HEK293 (cell line): ENCODE measurements around the gene CUTC.

ENCODE experiments used
- CTCF ChIA-PET: fragments of 350-600 bp; formaldehyde crosslinking; extraction: SDS; loops from one replicate; lab custom pipeline; 2021; ENCODE audit warnings: antibody characterized with exemption; lab: Yijun Ruan, JAX
- POLR2A ChIA-PET: fragments of 300-600 bp; formaldehyde crosslinking; extraction: SDS; loops from one replicate; lab custom pipeline; 2020; ENCODE audit warnings: antibody characterized with exemption, inconsistent platforms; lab: Yijun Ruan, JAX
- H3K27ac ChIP-seq: fragments of 200-500 bp; sonication (Bioruptor generic); 2 replicates; pipeline ENCODE4 v1.5.1; 2014; ENCODE audit warnings: low read depth, low read length, control low read depth, inconsistent platforms; ENCODE audit errors: extremely low read depth
- H3K36me3 ChIP-seq, 2 experiments: fragments of 200-500 bp in 1 of 2; sonication (Bioruptor generic) in 1 of 2; 1 replicate in 1 of 2; 2 replicates in 1 of 2; pipeline ENCODE4 v1.5.1; 2014 to 2017; ENCODE audit warnings: inconsistent platforms in 2 of 2, low read length in 2 of 2; ENCODE audit not compliant: control insufficient read depth in 2 of 2, insufficient read depth in 1 of 2
- H3K4me1 ChIP-seq: fragments of 200-500 bp; sonication (Bioruptor generic); 2 replicates; pipeline ENCODE4 v1.5.1; 2014; ENCODE audit warnings: mild to moderate bottlenecking, low read length, inconsistent platforms; ENCODE audit not compliant: control insufficient read depth, insufficient read depth
- H3K4me3 ChIP-seq: 2 replicates; pipeline ENCODE4 v1.5.1; 2011; ENCODE audit warnings: low read depth, mild to moderate bottlenecking, control low read depth, low read length, moderate library complexity
- H3K9me3 ChIP-seq: fragments of 200-500 bp; sonication (Bioruptor generic); 2 replicates; pipeline ENCODE4 v1.5.1; 2014; ENCODE audit warnings: low read depth, low read length, inconsistent platforms; ENCODE audit not compliant: control insufficient read depth, insufficient read depth
- CTCF ChIP-seq: fragments of 450-650 bp; formaldehyde crosslinking; IDR thresholded peaks from 2 replicates; pipeline ENCODE4 v1.5.1; 2016; ENCODE audit warnings: missing biosample characterization, missing genetic modification characterization
- GFI1B ChIP-seq: fragments of 450-650 bp; formaldehyde crosslinking; IDR thresholded peaks from 2 replicates; pipeline ENCODE4 v1.5.1; 2016; ENCODE audit warnings: missing biosample characterization, missing genetic modification characterization
- HOXA7 ChIP-seq: sonication (generic); formaldehyde crosslinking; IDR thresholded peaks from 2 replicates; pipeline ENCODE4 v1.8.1; 2022; ENCODE audit warnings: missing genetic modification reagents, borderline replicate concordance
- IKZF3 ChIP-seq: fragments of 450-650 bp; IDR thresholded peaks from 2 replicates; pipeline ENCODE4 v1.5.0; 2018; ENCODE audit warnings: missing biosample characterization, mild to moderate bottlenecking, missing genetic modification characterization, moderate library complexity
- PRDM4 ChIP-seq: fragments of 450-650 bp; formaldehyde crosslinking; IDR thresholded peaks from 2 replicates; pipeline ENCODE4 v1.5.1; 2017; ENCODE audit warnings: missing biosample characterization, missing genetic modification characterization
- YY2 ChIP-seq: fragments of 450-650 bp; formaldehyde crosslinking; IDR thresholded peaks from 2 replicates; pipeline ENCODE4 v1.5.1; 2016; ENCODE audit warnings: missing biosample characterization, missing genetic modification characterization
- ZBTB6 ChIP-seq: fragments of 450-650 bp; formaldehyde crosslinking; IDR thresholded peaks from 2 replicates; pipeline ENCODE4 v1.5.1; 2017; ENCODE audit warnings: missing biosample characterization, missing genetic modification characterization
- ZBTB8A ChIP-seq: fragments of 450-650 bp; formaldehyde crosslinking; IDR thresholded peaks from 2 replicates; pipeline ENCODE4 v1.5.1; 2016; ENCODE audit warnings: missing biosample characterization, missing genetic modification characterization
- ZNF133 ChIP-seq: fragments of 450-650 bp; formaldehyde crosslinking; IDR thresholded peaks from 2 replicates; pipeline ENCODE4 v1.5.1; 2016; ENCODE audit warnings: missing biosample characterization, missing genetic modification characterization
- ZNF211 ChIP-seq: fragments of 450-650 bp; formaldehyde crosslinking; IDR thresholded peaks from 2 replicates; pipeline ENCODE4 v1.5.1; 2016; ENCODE audit warnings: low read depth, missing biosample characterization, missing genetic modification characterization
- ZNF23 ChIP-seq: fragments of 450-650 bp; formaldehyde crosslinking; IDR thresholded peaks from 2 replicates; pipeline ENCODE4 v1.5.1; 2016; ENCODE audit warnings: missing biosample characterization, missing genetic modification characterization, borderline replicate concordance
- ZNF24 ChIP-seq: fragments of 450-650 bp; formaldehyde crosslinking; IDR thresholded peaks from 2 replicates; pipeline ENCODE4 v1.5.1; 2016; ENCODE audit warnings: missing biosample characterization, missing genetic modification characterization
- ZNF311 ChIP-seq: fragments of 450-650 bp; formaldehyde crosslinking; IDR thresholded peaks from 2 replicates; pipeline ENCODE4 v1.5.1; 2017; ENCODE audit warnings: missing biosample characterization, missing genetic modification characterization, borderline replicate concordance
- ZNF416 ChIP-seq: fragments of 450-650 bp; formaldehyde crosslinking; IDR thresholded peaks from 2 replicates; pipeline ENCODE4 v1.5.1; 2016; ENCODE audit warnings: missing biosample characterization, missing genetic modification characterization
- ZNF426 ChIP-seq: fragments of 450-650 bp; formaldehyde crosslinking; IDR thresholded peaks from 2 replicates; pipeline ENCODE4 v1.5.1; 2017; ENCODE audit warnings: missing biosample characterization, missing genetic modification characterization, mild to moderate bottlenecking, inconsistent platforms, moderate library complexity
- ZNF473 ChIP-seq: fragments of 450-650 bp; formaldehyde crosslinking; IDR thresholded peaks from 2 replicates; pipeline ENCODE4 v1.5.1; 2017; ENCODE audit warnings: missing biosample characterization, missing genetic modification characterization
- ZNF510 ChIP-seq: fragments of 450-650 bp; formaldehyde crosslinking; IDR thresholded peaks from 2 replicates; pipeline ENCODE4 v1.5.1; 2018; ENCODE audit warnings: mild to moderate bottlenecking, missing genetic modification characterization, missing biosample characterization; ENCODE audit not compliant: insufficient replicate concordance
- ZNF626 ChIP-seq: fragments of 450-650 bp; sonication (Bioruptor Pico); formaldehyde crosslinking; IDR thresholded peaks from 2 replicates; pipeline ENCODE4 v1.5.1; 2018; ENCODE audit warnings: missing biosample characterization, missing genetic modification characterization, inconsistent platforms
- ZNF701 ChIP-seq: fragments of 450-650 bp; formaldehyde crosslinking; IDR thresholded peaks from 2 replicates; pipeline ENCODE4 v1.5.1; 2016; ENCODE audit warnings: missing biosample characterization, missing genetic modification characterization
- ZNF768 ChIP-seq: fragments of 450-650 bp; formaldehyde crosslinking; IDR thresholded peaks from 2 replicates; pipeline ENCODE4 v1.5.1; 2018; ENCODE audit warnings: missing biosample characterization, mild to moderate bottlenecking, missing genetic modification characterization
- ZNF776 ChIP-seq: fragments of 450-650 bp; formaldehyde crosslinking; IDR thresholded peaks from 2 replicates; pipeline ENCODE4 v1.5.0; 2017; ENCODE audit warnings: missing biosample characterization, missing genetic modification characterization, borderline replicate concordance
- ZSCAN5A ChIP-seq: fragments of 450-650 bp; formaldehyde crosslinking; IDR thresholded peaks from 2 replicates; pipeline ENCODE4 v1.5.1; 2016; ENCODE audit warnings: missing biosample characterization, missing genetic modification characterization
- TF ChIP-seq, protein P1 (sequence below): fragments of 450-650 bp; formaldehyde crosslinking; IDR thresholded peaks from 2 replicates; pipeline ENCODE4 v1.5.1; 2016; ENCODE audit warnings: missing biosample characterization, missing genetic modification characterization
- TF ChIP-seq, protein P2 (sequence below): fragments of 450-650 bp; formaldehyde crosslinking; IDR thresholded peaks from 2 replicates; pipeline ENCODE4 v1.5.1; 2016; ENCODE audit warnings: missing biosample characterization, missing genetic modification characterization

The CUTC gene

DNA sequence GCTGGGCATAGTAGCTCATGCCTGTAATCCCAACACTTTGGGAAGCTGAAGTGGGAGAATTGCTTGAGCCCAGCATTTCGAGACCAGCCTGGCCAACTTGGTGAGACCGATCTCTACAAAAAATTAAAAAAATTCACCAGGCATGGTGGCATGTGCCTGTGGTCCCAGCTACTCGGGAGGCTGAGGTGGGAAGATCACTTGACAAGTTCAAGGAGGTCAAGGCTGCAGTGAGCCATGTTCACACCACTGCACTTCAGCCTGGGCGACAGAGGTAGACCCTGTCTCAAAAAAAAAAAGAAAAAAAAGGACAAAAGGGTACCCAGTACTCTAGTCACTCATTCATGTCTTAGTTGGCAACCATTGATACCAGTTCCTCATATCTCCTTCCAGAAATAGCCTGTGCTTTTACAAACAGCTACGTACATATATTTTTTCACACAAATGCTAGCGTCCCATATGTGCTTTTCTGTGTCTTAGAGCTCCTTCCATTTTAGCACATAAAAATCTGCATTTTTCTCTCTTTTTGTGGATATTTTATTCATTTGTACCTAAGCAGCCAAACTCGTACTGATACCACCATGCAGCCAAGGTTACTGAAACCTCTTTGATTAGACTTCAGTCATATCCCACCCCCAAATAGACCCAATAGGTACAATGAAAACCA lies 55.9 kb downstream of the CUTC start (continued):
- TF ChIP-seq ZSCAN5A (tag by site-specific recombination): no peak
- no peak for TF ChIP-seq ZNF133
- no peak for TF ChIP-seq IKZF3 (tag by site-specific recombination)
- TF ChIP-seq ZBTB8A (tag by site-specific recombination): no peak
- no peak for TF ChIP-seq YY2 (tag by site-specific recombination)

DNA sequence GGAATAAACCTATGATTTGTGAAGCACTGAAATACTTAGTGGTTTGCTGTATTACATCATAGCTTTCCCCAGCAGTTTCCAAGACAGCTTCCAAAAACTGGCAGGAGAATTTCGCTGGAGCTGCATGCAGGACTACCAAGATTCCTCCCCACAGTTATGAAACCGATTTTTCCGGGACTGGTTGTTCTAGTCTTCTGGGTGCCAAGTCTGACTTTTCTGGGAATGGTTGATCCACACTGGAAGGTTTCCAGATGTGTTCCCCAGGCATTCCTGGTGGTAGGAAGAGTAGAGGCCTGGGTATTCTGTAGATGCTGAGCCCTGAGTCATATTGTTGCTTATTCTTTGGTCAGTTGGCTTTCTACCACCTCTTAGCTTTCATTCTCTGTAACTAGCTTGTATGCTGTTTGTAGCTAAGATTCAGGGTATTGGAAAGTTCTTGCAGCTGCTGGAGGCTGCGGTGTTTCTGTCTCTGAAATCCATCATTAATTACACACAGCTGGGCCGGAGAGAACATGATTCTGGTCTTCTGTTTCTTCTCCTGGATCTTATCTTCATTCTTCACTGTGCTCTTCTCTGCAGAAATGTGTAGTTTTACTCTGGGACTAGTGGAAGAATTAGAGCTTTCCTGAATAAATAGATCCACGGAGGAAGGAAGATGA lies 56.7 kb downstream of the CUTC start:
- ChIA-PET CTCF (interaction anchor here (1.2 kb wide), 1 partner anchor 20 kb away, joined by 3 read pairs; no protein-coding TSS in a partner anchor), POLR2A (interaction anchor here (1.6 kb wide), 1 partner anchor 56 kb away, joined by 5 read pairs; no protein-coding TSS in a partner anchor)
- no peak overlapping the region for H3K4me3 ChIP-seq
- TF ChIP-seq ZNF211 (tag by site-specific recombination) (no peak), PRDM4 (tag by site-specific recombination) (no peak), ZNF133 (no peak), ZNF426 (tag by site-specific recombination) (no peak), ZNF473 (tag by site-specific recombination) (no peak), ZNF24 (tag by site-specific recombination) (no peak), GFI1B (tag by site-specific recombination) (no peak), ZNF23 (no peak), ZNF416 (tag by site-specific recombination) (no peak), HOXA7 (CRISPR knock-in tag) (no peak), CTCF (tag by site-specific recombination) (no peak), ZNF701 (tag by site-specific recombination) (no peak), ZBTB6 (tag by site-specific recombination) (no peak), ZNF510 (tag by site-specific recombination) (no peak), ZNF776 (no peak), ZNF311 (no peak), ZNF626 (tag by site-specific recombination) (no peak), ZNF768 (tag by site-specific recombination) (no peak)
- TF ChIP-seq, protein P1, sequence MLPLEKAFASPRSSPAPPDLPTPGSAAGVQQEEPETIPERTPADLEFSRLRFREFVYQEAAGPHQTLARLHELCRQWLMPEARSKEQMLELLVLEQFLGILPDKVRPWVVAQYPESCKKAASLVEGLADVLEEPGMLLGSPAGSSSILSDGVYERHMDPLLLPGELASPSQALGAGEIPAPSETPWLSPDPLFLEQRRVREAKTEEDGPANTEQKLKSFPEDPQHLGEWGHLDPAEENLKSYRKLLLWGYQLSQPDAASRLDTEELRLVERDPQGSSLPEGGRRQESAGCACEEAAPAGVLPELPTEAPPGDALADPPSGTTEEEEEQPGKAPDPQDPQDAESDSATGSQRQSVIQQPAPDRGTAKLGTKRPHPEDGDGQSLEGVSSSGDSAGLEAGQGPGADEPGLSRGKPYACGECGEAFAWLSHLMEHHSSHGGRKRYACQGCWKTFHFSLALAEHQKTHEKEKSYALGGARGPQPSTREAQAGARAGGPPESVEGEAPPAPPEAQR (tag by site-specific recombination): no peak
- TF ChIP-seq, protein P2, sequence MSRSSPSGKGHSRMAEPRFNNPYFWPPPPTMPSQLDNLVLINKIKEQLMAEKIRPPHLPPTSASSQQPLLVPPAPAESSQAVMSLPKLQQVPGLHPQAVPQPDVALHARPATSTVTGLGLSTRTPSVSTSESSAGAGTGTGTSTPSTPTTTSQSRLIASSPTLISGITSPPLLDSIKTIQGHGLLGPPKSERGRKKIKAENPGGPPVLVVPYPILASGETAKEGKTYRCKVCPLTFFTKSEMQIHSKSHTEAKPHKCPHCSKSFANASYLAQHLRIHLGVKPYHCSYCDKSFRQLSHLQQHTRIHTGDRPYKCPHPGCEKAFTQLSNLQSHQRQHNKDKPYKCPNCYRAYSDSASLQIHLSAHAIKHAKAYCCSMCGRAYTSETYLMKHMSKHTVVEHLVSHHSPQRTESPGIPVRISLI (tag by site-specific recombination): no peak
- TF ChIP-seq, all 188 proteins: peak for 0
- H3K36me3 ChIP-seq: no peaks in the 10 kb centered on the region
- no peak overlapping the region for H3K27ac ChIP-seq
- H3K4me1 ChIP-seq: no peaks in the 10 kb centered on the region
- no peaks in the 10 kb centered on the region for H3K9me3 ChIP-seq
